HG02678 (cell line): ENCODE data around the gene LRRC3C.

ENCODE experiments used
- ATAC-seq: cut with Tn5 transposase; IDR thresholded peaks from one replicate; pipeline ENCODE4 v1.9.1; 2021; ENCODE audit warnings: mild to moderate bottlenecking, moderate library complexity; ENCODE audit not compliant: unreplicated experiment

Gene LRRC3C

GRCh38 chr17:39973496-39973895, 46.0 kb downstream of the LRRC3C start:
- no peak for ATAC-seq

DNA sequence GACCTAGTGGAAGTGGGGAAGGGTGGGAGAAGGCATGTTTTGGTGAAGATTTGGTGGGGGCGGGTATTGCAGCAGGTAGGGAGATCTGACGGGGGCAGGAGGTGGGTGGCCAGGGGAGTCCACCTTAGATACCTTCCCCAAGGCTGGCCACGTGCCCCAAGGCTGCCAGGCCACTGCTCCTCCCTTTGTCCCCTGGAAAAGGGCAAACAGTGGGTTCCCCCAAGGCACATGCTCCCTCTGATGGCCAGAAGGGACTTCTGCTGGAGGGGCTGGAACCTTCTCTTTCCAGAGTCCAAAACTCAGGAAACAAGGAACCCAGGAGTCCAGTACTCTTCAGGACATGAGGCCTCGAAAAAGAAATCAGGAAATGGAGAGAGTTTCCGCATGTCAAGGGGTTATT, 46.9 kb downstream of the LRRC3C start:
- no peak for ATAC-seq

DNA sequence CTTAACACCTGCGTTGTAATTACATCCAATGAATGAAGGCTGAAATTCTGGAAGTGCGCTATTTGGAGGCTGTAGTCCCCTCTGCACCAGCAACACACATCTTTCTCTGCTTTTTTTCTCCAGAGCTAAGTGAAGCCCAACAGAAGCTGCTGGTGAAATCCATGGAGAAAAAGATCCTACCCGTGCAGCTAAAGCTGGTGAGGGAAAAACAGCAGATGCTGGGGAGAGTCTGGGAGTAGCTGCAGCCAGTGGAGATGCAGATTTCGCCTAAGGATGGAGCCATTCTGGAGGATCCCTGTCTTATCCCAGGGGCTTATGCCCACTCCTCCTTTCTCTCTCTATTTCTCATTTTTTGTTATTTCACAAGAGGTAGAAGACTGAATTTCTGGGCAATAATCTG, 48.3 kb downstream of the LRRC3C start:
- ATAC-seq, result no peak

DNA sequence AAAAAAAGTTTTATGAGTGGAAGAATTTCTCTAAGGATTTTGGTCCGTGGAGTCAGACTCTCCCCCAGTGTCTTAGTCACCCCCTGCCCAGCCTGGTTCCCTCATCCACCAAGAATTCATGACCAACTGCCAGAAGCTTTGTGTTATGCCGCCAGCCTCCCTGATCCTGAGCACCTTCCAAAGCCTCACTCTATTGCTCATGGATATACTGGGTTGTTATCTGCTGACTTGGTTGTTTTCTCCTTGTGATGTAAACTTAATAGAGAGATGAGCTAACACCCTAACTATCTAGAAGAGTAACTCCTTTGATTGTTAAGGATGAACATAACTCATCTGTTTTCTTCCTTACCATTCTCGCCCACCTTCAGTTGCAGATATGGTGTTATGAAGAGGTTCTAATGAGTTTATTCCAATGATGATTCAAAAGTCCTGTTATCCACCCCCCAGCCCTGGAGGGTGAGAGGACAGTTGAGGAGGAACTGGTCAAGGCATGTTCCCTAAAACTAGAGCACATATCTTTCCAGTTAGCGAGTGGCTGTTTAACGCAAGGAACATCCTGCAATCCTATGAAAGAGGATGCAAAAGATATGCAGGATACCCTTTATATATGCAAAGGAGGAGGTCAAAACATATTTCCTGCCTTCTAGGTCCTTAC, 51.6 kb downstream of the LRRC3C start:
- ATAC-seq, result no peak

GRCh38 chr17:39979893-39980350, 52.4 kb downstream of the LRRC3C start:
- ATAC-seq, result peak; percentile 20

GRCh38 chr17:39980351-39981206, 53.0 kb downstream of the LRRC3C start, which contains the start of gene PSMD3:
Gene PSMD3, plus strand, starts transcription at chr17:39980807. Its CDS starts 164 bp downstream, at chr17:39980971.
- ATAC-seq, result peak; percentile 93

DNA sequence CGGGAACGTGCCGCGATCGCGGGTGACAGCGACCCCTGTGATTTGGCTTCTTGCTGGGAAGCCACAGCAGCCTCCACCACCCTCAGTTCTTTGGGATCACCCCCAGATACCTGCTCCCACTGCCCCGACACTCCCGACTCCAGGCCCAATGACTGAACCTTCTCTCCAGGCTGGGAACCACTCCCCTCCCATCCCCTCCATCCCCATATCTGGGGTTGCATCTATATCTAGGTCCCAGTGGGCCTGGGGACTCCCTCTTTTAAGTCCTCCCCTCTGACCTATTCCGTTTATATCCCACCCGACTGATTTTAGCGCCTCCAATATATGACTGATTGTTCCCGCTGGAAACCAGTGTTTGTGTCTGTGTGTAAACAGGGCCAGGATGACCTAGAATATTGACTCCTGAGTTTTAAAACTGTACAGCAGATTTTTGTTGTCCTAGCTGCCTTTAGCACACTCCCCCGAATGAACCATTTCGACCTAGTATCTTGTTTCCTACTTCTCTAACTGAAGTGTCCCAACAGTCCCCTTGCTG, 53.7 kb downstream of the LRRC3C start:
- no peak for ATAC-seq

- ATAC-seq, result no peak
Observed at GRCh38 chr17:39981766-39982375, 54.3 kb downstream of the LRRC3C start.

- ATAC-seq, result no peak
Observed at GRCh38 chr17:39988206-39988810, 60.8 kb downstream of the LRRC3C start.

DNA sequence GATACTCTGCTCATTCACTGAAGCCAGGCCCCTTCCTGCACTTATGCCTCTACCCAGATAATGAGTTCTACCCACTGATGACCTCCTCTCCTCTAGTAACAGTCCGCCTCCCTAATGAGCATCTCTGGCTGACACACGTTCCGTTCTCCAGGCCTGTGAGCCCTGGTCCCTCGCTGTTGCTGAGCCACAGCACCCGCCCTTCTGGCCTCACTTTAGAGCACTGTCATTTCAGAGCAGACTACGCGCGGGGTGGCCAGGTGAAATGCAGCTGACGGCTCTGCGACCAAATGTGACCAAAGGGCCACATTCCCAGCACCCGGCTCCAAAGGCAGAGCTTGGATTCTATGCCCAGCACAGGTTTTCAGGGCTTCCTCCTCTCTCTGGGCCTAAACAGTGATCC, 66.9 kb downstream of the LRRC3C start:
- ATAC-seq, result no peak
